ENCODE data around the gene LIMCH1.

- TF ChIP-seq CTCF (IDR thresholded peaks at IDR 0.05) (no peak), POLR2A (IDR thresholded peaks at IDR 0.05) (no peak), POLR2AphosphoS5 (IDR thresholded peaks at IDR 0.05) (no peak)
Measured at GRCh38 chr4:41702770-41703169, 164.8 kb downstream of the LIMCH1 start.
